Activated CD8-positive, alpha-beta memory T cell treated with anti-CD3 and anti-CD28 coated beads, Interleukin-2, amount 50 U/mL, for 1 hour (primary cell): ENCODE results near the gene ST3GAL5.

Source experiments
- DNase-seq: peaks from one replicate; pipeline ENCODE4 v3.0.0-alpha.2; 2020; ENCODE audit errors: extremely low read depth

Gene ST3GAL5

GRCh38 chr2:85806358-85807118, 82.3 kb downstream of the ST3GAL5 start:
- DNase-seq, result no peak

GRCh38 chr2:85804583-85804982, 84.2 kb downstream of the ST3GAL5 start:
- DNase-seq, result no peak

- no peak for DNase-seq
These were observed 84.9 kb downstream of the ST3GAL5 start for GRCh38 chr2:85803704-85804425.

GRCh38 chr2:85802354-85803103, 86.3 kb downstream of the ST3GAL5 start:
- DNase-seq, result no peak

GRCh38 chr2:85801871-85802270, 86.9 kb downstream of the ST3GAL5 start:
- DNase-seq, result no peak

- no peak for DNase-seq
These were observed 88.2 kb downstream of the ST3GAL5 start for GRCh38 chr2:85800586-85800985.

- DNase-seq, result no peak
These were observed 89.4 kb downstream of the ST3GAL5 start for GRCh38 chr2:85799215-85799956.

GRCh38 chr2:85797921-85798320, 90.9 kb downstream of the ST3GAL5 start:
- no peak for DNase-seq

GRCh38 chr2:85797263-85797660, 91.5 kb downstream of the ST3GAL5 start:
- DNase-seq, result no peak

GRCh38 chr2:85796341-85797262, 92.2 kb downstream of the ST3GAL5 start:
- DNase-seq, result no peak

GRCh38 chr2:85796046-85796340, 92.8 kb downstream of the ST3GAL5 start:
- no peak for DNase-seq

GRCh38 chr2:85795331-85796045, 93.3 kb downstream of the ST3GAL5 start:
- no peak for DNase-seq

- no peak for DNase-seq
These were observed 94.2 kb downstream of the ST3GAL5 start for GRCh38 chr2:85794491-85795121.

GRCh38 chr2:85794038-85794441, 94.8 kb downstream of the ST3GAL5 start:
- DNase-seq, result no peak

GRCh38 chr2:85793584-85793983, 95.2 kb downstream of the ST3GAL5 start:
- no peak for DNase-seq

GRCh38 chr2:85792783-85793441, 95.9 kb downstream of the ST3GAL5 start:
- no peak for DNase-seq

- DNase-seq, result no peak
These were observed 96.9 kb downstream of the ST3GAL5 start for GRCh38 chr2:85791704-85792565.

- DNase-seq, result no peak
These were observed 98.1 kb downstream of the ST3GAL5 start for GRCh38 chr2:85790499-85791188.
